ENCODE measurements around the gene RABAC1.
A peak's percentile ranks its signal among the peaks of the same experiment; 100 is the strongest.
"Not testable (repeated sequence)": the region's sequence is repeated elsewhere in the genome, so short reads cannot be mapped to it uniquely, and the experiment has no call there.

RABAC1 gene, protein sequence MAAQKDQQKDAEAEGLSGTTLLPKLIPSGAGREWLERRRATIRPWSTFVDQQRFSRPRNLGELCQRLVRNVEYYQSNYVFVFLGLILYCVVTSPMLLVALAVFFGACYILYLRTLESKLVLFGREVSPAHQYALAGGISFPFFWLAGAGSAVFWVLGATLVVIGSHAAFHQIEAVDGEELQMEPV

DNA sequence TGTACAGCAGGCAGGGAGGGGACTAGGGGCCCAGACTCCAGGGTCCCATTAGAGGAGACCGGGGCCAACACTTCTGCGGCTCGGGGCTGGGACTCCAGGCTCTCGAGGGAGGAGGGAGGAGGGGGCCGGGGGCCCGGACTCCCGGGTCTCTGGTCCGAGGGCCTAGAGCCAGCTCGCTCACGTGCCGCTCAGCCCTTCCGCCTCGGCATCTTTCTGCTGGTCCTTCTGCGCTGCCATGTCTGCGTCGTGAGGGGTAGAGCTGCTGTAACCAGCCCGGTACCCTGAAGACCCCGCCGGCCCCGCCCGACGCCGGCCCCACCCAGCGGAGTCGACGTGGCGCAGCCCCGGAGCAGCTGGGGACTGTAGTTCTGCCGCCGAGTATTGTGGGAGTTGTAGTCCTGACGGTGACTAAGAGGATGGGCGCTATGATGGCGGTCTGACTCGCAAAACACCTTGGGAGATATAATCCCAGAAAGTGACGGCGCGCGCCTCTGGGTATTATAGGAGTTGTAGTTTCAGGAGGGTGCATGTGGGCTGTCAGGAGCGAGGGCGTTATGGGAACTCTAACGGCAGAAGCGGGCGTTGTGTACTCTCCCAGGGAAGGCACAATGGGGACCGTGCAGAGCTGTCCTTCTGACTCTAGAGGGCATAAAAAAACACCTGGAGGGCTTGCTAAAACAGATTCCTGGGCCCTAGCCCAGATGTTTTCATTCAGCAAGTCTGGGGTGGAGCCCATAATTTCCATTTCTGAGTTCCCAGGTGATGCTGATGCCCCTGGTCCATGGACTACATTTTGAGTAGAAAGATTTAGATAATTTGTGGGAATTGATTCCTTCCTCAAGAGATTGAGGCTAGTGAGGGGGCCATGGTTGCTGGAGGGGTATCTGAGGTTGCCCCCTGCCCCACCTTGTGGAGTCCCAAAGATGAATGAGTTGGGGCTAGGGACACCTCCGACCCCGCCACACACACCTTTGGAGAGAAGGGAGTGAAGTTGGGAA, at the start of gene RABAC1:
Gene RABAC1 (minus strand): TSS at position 266 of the 998 bp plus-strand sequence. CDS start 29 bp downstream, at position 237.
- peak; percentile 89 for DNase-seq

DNA sequence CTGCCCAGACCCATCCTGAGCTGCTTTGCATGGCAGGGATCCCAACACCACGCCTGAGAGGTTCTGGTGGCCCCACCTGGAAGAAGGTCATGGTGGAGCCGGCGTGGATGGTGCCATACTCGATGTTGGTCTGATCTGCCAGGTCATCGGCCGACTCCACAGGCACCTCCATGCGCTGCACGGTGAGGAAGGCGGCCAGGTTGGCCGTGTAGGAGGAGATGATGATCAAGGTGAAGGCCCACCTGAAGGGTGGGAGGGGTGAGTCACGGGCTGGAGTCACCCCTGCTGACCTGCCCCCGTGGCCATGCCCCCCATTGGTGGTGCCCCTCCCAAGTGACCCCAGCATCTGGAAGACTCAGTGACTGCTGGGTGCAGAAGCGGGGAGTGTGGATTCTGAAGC, 47.4 kb upstream of the RABAC1 start:
- DNase-seq = no peak

DNA sequence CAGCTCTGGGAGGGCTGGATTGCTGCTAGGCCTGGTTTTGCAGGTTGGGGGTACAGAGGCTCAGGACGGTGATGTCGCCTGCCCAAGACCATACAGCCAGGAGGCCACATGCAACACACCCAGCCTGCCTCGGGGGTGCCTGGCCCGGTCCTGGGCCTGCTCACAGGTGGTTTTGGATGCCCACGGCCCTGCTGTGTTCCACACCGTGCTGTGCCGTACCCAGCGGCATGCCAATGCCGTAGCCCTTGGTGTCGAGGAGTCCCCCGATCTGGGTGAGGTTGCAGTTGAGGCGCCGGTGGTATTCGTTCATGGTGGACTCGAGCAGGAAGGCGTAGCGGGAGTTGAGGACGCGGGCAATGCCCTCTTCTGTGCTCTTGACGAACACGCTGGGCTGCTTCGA, 46.4 kb upstream of the RABAC1 start:
- no peak for DNase-seq

DNA sequence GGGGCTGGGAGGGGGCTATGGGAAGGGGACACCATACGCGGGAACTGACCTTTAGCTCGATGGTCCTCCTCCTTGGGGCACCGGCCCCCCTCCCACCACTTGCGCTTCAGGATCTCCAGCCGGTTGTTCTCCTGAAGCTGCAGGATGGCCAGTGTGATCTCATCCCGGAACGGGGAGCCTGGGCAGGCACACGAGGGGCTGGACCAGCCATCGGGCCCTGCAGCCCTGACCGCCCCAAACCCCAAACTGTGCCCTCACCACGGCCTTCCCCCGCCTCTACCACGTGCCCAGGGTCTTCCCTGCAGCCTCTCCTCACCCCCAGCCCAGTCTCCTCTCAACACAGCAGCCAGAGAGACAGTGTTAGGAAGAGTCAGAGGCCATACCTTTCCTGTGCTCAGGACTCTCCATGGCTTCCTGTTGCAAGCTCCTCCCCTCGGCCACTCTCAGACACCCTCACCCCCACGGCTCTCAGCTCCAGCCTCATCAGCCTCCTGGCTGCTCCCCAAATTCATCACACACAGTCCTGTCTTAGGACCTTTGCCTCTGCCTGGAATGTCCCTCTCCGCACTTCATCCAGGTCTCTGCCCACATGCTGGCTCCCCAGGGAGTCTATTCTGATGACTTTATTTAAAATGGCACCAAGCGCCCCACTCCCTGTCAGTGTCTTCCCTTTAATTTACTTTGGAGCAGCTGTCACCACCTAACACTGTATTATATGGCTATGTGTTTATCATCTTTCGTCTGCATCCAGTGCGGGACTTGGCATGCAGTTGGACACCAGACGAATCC, 44.6 kb upstream of the RABAC1 start:
- DNase-seq = no peak

DNA sequence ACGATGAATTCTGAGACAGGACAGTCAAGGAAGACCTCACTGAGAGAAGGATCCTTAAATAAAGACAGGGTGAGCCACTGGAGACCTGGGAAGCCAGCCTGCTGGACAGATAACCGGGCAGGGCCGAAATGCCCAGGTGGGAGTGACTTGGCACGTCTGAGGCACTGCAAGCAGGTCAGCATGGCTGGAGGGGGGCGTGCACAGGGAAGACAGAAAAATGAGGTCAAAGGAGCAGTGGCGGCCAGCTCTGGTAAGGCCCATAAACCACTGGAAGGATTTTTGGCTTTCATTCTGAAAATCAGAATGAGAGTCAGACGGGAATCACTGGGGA, 40.7 kb upstream of the RABAC1 start:
- DNase-seq = no peak

DNA sequence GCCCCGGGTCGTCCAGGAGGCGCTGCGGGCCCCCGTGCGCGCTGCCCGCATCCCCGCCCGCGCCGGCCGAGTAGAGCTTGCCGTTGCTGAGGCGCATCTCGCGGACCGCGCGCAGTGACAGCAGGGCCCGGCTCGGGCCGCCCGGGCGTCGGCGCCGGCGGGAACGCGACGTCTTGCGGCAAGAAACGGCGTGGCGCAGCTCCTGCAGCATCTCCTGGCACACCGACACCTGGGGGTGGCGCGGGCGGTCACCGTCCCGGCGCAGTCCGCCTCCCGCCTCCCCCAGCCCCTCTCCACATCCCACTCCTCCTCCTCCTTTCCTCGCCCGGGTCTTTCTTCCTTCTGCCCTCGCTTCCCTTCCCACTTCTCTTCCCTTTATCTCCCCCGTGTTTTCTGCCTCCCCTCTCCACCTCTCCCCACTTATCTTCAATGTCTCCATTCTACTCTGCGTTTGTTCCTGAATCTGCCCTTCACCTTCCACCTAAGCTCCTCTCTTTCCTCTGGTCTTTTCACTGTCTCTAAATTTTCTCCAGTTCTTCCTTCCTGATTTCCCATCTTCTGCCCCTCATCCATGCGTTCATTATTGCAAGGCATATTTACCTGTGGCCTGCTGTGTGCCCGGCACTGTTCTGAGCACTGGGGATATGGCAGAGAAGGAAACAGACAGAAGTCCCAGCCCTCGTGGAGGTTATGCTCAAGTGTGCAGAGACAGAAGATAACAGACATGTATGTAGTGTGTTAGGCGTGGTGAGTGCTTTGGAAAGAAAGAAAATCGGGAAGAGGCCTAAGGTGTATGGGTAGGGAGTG, 40.2 kb upstream of the RABAC1 start:
- no peak for DNase-seq

DNA sequence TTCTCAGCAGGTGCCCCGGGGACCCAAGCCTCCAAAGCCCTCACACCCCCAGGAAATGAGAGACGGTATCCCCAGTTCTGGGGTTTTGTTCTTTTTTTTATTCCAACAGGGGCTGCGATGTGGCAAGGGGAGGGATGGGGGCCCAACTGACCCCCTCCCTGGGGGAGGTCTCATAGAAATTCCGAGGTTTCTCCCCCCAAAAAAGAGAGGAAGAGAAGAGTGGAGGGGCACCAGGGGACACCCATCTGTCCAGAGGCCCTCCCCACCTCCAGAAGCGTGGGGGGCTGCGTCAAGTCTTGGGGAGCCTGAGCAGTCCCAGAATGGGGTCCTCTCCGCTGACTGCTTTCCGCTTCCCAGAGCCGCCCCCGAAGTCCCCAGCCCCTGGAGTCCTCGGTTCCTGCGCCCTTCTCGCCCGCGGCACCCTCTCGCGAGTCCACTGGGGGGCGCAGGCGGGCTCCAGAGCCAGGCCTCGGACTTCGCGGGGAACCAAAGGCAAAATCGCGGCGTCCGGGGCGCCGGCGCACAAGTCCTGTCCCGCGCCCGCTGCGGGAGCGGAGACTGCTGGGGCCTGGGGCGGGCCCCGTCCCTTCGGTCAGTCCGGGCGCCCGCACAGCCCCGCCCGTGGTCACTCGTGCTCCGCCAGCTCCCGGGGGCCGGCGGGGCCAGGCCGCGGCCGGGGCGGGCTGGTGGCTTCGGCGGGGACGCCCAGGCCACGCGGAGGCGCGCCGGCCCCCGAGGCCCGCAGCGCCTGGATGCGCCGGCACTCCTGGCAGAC, 39.3 kb upstream of the RABAC1 start:
- DNase-seq = peak in 1 of 2 donors; percentile 14

DNA sequence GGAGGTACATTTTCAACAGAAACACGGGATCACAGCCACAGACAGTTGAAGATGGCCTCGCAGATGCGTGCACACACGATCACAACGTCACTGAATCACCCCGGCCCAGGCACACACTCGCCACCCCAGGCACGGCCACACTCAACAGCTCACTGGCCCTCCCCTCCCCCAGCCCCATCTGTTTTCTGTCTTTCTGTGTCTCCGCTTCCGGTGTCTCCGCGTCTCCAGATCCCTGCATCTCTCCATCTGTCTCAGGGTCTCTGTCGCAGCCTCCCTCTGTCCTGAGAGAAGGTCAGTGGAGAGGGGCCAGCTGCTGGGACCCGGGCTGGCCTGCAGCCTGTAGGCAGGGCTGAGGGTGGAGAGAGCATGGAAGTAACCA, 38.7 kb upstream of the RABAC1 start:
- no peak for DNase-seq

DNA sequence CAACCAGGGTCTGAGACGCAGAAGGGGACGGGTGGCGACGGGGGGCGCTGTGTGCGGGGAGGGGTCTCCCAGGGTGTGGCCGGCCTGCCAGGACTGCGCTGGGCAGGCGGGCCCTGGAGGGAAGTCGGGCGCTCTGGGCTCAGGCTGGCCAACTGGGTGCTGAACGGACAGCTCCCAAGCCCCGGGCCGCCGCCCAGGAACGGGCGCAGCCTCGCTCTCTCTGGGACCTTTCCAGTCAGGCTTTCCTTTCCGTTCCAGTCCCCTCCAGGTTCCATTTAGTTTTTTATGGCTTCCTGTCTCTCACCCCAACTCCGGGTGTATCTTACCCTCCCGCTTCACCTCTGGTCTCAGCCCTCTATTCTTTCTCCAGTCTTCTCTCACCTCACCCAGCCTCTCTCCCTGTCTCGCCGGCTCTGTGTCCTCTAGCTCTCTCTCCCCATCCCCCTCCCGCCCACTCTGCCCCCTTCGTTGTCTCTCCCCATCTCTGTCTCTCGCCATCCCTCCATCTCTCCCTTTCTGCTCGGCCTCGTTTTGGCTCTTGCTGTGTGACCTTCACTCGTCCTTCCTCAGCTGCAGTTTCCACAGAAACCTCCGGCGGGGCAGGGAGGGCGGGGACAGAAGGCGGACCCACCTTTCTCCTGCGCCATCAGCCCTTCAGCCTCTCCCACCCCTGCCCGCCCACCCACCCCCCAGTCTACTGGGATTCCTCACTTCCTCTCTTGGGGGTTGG, 38.2 kb upstream of the RABAC1 start:
- DNase-seq = peak in 1 of 2 donors; percentile 29

DNA sequence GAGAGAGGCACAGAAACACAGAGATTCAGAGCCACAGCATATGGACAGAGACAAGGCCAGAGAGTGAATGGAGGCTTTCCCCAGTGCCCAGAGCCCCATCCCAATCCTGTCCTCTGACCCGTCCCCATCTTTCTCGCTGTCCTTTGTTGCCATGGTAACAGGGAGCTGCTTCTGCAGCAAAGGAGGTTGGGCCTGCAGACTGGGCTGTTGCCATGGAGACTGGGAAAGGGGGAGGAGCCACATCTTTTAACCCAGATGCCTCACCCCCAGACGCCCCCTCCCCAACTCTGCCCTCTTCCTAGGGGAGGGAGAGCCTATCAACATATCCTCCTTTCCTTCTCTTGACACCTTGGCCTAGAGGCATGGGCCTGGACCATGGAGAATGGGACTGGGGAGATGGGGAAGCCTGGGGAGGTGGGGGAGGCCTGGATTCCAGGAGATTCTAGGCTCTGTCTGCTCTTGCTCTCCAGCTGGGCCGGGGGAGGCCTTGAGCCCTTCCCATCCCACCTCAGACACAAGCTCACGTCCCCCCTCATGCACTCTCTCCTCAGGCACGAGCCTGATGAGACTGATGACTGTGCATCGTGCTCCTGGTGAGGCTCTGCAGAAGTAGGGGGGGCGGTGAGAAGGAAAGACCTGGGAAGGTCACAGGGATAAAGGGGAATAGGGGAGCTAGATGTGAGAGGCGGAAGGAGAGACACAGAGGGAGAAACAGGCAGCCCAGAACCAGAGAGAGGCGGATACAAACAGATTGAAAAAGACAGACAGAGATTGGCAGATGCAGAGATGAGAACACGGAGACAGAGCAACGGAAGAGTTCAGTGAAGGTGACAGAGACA, 37.1 kb upstream of the RABAC1 start:
- no peak for DNase-seq

DNA sequence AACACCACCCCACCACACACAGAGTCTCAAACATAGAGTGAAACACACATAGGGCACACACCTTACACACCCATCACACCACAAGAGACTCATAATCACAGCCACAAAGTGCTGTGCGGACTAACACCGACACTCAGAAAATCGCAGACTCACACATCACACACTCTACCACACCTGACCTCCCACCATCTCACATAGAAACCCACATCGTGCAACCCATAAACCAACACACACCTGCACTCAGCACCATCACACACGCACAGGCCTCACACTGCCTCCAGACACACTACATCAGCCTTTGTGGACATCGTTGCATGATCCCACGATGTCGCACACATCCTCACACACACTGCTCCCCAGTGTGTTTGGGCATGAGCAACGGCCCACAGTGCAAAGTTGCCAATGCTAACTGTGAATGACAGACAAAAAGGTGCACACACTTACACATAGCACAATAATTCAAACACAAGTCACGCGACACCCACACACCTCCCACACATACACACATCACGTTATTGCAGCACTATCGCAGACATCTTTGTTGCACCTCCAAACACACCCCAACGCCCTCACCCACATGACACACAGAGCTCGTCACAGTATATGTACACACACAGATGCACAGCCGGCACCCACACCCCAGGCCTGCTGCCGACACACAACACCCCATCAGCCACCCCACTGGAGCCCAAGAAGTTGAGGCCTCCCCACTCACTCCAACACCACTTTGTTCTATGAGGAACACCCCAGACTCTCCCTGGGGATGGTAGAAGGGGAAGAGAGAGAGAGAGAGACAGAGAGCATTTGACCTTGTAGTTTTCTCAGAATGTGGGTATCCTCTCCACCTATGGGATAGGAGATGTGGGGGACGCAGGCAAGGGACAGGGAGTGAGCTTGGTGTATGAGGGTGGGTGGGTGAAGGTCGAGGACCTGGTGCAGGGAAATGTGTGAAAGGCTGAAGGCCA, 36.2 kb upstream of the RABAC1 start:
- no peak for DNase-seq

DNA sequence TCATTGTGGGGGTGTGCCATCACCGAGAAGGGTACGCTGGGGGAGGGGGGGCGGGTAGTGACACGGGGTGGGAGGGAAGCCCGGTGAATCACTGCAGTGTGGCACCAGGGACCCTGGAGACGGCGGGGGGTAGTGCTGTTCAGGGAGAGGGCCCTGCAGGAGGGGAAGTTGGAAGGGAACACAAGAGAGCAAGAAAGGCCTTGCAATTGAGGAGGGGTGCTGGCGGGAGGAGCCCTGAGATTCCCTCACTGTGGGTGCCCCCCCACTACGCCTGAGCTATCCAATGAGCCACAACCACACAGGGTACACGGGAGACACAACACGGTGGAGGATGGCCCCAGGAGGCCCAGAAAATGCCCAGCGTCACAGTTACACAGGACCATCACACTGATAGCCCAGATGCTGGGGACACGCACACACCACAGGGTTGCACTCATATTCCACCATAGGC, 35.4 kb upstream of the RABAC1 start:
- DNase-seq = no peak

DNA sequence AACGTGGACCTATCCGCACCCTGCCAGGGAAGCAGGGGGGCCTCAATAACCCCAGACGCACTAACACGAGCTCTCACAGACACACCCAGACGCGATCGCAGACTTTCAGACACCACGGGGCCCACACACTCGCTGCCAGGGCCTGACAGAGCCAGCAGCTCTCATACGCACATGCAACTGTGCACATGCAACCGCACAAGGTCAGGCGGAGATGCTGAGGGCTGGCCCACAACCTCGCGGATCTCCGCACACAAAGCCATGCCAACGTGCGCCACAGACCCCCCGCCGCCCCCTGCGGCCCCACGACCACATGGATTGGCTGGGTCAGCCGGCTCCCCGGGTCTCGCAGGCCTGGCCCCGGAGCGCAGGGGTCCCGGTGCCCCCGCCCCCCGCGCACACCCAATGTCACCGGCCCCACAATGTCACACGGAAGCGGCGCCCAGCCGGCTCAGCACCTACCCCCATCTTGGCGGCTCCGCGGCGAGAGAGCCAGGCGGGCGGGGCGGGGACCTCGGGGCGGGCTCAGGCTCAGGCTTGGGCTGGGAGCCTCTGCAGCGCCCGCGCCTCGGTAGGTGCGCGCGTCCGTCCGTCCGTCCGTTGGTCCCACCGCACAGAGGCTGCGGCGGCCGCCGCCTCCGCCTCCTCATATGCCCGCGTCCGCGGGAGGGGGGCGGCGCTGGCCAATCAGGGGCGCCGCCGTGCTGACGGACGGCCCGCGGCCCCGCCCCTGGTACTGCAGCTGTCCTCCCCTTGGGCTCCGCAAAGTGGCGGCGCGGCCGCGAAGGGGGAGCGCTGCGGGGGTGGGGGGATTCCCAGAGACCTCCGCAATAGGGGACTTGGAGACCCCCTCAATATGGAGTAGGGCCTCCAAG, 34.7 kb upstream of the RABAC1 start, which contains the start of gene ATP1A3:
Gene ATP1A3 (minus strand): TSS at position 619 of the 872 bp plus-strand sequence. CDS start 154 bp downstream, at position 465.
- peak; percentile 65 to 66 for DNase-seq

DNA sequence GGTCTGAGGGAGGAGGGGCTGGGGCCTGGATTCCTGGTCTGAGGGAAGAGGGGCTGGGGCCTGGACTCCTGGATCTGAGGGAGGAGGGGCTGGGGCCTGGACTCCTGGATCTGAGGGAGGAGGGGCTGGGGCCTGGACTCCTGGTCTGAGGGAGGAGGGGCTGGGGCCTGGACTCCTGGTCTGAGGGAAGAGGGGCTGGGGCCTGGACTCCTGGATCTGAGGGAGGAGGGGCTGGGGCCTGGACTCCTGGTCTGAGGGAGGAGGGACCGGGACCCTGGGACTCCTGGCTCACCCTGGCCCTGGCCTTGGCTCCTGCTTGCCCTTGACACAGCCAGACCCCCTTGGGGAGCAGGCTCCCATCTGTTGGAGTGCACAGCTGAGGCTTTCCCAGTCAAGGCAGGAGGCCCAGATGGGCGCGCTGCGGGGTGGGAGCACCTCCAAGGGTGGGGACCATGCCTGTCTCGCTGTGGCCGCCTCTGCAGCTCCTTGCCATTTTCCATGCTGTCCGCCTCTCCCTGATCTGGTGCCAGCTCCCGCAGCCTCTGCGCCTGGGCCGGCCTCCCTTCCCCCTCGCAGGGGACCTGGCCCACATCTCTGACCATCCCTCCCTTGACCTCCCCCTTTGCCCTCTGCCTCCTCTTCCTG, 32.9 kb upstream of the RABAC1 start:
- DNase-seq = not testable (repeated sequence)

DNA sequence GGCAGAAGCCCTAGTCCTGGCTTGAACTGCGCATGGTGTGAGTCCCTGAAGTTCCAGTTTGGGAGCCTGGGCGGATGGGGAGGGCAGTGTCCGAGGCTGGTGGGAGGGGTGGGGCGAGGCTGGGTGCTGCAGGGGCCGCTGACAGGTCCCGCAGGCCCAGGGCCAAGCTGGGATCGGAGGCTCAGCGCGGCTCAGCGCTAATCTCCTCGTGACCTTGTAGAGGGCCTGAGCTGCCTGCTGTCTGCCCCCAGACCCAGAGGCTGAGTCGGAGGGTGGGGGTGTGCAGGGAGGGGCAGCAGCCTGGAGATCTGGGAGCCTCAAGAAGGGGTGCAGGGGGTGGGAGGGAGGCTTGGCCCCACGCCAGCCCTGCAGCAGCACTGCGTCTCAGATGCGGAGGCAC, 31.9 kb upstream of the RABAC1 start:
- DNase-seq = no peak

DNA sequence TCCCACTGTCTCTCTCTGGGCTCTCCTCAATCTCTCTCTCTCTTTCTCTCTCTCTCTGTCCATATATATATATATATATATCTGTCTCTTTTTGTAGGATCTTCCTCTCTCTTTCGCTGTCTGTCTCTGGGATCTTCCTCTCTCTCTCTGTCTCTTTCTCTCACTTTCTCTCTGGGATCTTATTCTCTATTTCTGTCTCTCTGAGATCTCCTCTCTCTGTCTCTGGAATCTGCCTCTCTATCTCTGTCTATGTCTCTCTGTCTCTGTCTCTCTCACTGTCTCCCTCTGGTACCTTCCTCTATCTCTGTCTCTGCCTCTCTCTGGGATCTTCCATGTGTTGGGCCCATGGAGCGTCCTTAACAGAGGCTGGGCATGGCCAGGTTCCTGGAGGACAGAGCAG, 31.5 kb upstream of the RABAC1 start:
- no peak for DNase-seq

DNA sequence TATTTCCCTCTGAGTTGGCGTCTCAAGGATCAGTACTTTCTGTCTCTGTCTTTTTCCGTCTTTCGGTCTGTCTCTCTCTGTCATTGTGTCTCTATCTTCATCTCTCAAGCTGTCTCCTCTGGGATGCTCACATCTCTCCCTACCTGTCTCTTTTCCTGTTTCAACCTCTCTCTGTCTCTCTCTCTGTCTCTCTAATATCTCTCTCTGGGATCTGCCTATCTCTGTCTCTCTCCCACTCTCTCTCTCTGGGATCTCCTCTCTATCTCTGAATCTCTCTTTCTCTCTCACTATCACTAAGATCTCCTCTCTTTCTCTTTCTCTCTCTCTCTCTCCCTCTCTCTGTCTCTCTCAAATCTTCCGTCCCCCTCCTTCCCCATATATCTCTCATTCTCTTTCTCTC, 30.9 kb upstream of the RABAC1 start:
- no peak for DNase-seq
